GM19351 (cell line): Measurements from ENCODE around the gene MGLL.
A peak's percentile ranks its signal among the peaks of the same experiment; 100 is the strongest.

Experiments
- ATAC-seq: cut with Tn5 transposase; IDR thresholded peaks from one replicate; pipeline ENCODE4 v1.9.1; 2021; ENCODE audit warnings: mild to moderate bottlenecking, moderate library complexity; ENCODE audit not compliant: unreplicated experiment

The MGLL gene

DNA sequence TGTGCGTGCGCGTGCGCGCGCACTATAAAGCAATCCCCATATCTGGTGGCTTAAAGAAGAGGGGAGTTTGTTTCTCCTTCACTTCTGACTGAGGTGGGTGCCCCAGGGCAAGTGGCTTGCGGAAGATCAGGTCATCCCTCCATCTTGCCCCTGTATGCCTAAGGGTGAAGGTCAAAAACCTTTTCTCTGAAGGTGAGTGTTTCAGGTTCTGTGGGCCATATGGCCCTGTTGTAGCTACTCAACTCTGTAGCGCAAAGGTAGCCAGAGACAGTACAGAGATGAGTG is 144.1 kb downstream of the MGLL start:
- ATAC-seq: no peak

DNA sequence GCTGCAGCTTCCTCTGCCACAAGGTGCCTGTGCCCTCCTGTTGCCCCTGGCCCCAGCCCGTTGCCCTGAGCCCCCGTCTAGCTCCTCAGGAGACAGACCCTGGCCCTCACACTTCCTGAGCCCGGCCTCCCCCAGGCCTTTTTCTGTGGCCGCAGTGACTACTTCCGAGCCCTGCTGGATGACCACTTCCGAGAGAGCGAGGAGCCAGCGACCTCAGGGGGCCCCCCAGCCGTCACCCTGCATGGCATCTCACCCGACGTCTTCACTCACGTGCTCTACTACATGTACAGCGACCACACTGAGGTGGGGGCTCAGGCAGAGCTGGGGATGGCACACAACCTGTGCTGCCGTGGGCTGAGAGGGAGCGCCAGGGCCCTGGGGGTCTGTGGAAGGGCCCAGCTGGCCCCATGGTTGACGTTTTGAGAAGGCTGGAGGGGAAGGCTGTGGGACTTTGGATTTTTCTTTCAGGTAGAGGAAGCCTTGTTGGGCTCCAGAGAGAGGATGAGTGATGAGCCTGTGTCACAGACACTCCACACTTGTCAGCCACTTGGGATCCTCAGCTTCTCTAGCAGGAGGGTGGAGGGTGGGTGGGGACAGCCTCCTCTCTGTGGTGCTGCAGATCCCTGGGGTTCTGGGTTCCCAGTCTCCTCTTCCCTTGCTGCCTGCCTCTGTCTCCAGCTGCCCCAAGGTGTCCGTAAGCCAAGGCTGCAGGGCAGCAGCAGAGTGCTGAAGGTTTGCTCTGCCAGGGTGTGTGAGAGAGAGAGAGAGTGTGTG is 144.6 kb downstream of the MGLL start:
- ATAC-seq: no peak

DNA sequence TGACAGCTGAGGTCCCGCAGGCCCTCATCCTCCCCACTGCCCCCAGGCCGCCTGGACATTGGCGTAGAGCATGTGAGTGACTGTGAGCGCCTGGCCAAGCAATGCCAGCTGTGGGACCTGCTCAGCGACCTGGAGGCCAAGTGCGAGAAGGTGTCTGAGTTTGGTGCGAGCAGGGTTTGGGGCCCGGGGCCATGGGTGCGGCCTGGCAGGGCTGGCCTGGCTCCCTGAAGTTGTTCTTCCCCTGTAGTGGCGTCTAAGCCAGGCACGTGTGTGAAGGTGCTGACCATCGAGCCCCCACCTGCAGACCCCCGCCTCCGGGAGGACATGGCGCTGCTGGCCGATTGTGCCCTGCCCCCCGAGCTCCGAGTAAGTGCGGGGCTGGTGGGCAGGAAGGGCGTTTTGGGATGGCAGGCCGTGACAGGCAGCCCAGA is 145.4 kb downstream of the MGLL start:
- no peak for ATAC-seq

DNA sequence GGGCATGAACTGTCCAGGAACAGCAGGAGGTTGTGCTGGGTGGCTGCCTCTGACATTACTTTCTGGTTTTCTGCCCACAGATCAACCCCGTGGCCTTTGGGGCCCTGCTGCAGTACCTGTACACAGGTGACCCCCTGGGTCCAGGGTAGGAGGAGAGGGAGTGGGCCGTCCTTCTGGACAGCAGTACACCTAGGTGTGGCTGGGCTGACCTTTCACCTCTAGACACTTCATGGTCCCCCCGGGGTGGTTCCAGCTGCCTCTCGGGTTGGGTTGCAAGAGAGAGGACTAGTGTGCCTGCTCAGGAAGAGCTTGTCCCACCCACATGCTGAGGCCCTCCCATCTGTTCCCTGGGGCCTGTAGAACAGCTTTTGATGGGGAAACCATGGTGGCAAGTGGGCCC is 145.9 kb downstream of the MGLL start:
- ATAC-seq: no peak

DNA sequence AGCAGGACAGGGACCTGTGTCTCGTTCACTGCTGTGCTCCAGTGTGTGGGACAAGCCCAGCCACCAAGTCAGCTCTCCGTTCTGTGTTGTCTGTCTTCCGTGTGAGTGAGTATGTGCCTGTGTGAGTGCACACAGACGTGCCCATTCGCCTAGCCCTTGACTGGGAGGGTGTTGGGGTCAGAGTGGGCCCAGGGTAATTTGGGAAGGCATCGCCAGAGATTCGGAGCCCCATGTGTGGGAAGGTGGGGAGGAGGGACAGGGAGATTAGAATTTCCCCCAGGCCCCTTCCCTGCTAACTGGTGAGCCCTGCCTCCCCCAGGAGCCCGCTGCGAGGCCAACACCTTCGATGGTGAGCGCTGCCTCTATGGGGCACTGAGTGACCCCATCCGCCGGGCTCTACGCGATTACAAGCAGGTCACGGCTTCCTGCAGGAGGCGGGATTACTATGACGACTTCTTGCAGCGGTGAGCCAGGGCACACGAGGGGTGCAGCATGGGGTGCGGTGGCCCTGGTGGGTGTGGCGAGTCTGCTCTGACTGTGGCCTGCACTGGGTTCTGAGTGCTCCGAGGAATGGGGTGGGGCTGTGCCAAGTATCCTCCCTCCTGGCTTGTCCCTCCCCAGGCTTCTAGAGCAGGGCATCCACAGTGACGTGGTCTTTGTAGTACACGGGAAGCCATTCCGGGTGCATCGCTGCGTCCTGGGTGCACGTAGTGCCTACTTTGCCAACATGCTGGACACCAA is 146.5 kb downstream of the MGLL start:
- ATAC-seq: no peak

DNA sequence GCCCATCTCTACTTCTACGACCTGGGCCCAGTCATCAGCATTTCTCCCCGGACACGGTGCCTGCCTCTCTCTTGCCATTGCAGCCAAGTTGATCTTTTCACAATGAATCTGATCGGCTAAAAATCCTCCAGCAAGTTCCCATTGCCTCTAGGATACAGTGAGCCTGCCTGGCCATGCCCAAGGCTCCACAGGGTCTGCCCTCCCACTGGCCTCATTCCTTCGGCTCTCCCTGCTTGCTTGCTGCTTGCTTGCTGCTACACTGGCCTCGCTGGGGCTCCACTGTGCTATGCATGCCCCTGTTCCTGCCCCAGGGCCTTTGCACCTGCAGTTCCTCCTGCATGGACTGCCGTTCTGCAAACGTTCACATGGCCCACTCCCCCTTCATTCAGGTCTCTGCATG is 147.5 kb downstream of the MGLL start:
- no peak for ATAC-seq

DNA sequence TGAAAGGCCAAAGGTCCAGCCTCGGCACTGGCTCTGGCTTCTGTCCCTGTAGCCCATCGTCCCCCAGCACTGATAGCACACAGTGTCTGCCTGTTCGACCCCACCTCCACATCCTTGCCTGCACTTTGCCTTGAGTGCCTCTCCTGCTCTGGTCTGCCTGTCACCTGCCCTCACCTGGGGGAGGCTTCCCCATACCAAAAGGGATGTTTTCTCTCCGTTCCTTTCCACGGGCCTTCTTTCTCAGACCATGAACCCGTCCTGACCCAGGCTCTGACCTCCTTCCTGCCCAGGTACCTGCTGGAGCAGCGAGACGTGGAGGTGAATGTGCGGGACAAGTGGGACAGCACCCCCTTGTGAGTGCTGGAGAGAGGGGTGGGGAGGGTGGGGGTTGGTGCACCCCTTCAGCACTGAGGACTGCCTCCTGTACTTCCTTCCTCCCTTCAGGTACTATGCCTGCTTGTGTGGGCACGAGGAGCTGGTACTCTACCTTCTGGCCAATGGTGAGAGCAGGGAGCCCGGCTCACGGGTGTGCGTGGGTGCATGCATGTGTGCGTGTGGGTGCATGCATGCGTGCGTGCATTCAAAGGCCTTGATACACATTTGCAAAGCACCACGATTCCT is 148.1 kb downstream of the MGLL start:
- no peak for ATAC-seq

DNA sequence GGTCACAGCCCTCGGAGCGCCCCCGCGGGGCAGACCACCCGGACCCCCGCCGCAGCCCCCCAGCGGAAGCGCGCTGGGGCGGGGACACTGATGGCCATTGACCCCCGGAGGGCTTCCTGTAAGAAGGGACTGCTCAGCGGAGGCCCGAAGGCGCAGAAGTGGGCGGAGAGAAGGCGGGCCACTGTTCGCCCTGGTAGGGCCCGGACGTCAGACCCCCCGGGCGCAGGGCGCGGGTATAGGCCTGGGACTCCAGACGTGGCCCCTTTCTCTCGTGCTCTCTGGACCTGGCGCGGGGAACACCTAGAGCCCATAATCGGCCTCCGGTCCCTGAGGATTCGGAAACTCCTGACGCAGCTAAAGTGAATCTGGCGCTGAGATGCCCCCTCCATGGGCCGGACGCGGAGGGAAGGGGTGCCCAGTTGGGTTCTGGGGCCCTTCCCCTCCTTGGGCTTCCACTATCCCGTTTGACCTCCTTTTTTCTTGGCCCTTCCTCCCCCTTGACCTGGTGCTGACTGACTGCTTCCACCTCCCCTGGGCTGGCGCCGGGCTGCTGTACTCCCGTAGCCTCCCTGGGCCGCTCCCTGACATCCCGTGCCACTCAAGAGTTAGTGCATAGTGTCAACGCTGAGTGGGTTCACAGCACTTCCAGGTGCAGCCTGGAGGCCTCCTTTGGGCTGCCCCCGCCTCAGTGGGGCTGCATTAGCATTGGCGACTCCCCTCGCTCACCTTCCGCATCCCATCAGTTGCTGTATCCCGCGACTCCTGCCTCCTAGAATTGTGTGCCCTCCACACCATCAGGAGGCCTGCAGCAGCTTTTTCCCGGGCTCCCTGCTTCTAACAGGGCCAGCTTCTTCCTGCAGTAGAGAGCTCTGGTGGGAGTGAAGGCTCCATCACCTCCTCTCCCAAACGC is 148.9 kb downstream of the MGLL start:
- peak; percentile 37 for ATAC-seq

DNA sequence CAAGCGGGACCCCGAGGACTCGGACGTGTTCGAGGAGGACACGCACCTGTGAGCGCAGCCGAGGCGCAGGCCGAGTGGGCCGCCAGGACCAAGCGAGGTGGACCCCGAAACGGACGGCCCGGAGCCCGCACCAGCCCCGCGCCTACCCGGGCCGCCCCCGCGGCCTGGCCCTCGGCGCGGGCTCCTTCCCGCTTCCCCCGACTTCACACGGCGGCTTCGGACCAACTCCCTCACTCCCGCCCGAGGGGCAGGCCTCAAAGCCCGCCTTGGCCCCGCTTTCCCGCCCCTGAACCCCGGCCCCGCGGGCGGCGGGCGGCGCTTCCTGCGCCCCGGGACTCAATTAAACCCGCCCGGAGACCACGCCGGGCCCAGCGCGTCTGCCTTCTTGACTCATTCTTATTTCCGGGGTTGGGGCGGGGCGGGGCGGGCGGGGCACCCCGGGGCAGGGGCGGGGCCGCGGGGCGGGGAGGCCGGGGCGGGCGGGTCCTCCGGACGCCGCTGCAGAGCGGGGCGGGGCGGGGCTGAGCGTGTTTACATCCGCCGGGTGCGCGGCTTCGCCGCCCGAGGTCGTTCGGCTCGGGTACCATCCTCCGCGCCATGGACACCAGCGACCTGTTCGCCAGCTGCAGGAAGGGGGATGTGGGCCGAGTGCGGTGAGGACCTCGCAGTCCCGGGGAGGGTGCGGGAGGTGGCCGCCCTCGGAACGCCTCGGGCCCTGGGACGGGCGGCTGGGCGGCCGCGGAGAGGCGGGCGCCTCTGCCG is 149.7 kb downstream of the MGLL start, which contains the start of gene ABTB1:
Gene ABTB1 (plus strand): TSS at position 524 of the 762 bp plus-strand sequence. CDS start 74 bp downstream, at position 598.
- peak; percentile 66 for ATAC-seq

DNA sequence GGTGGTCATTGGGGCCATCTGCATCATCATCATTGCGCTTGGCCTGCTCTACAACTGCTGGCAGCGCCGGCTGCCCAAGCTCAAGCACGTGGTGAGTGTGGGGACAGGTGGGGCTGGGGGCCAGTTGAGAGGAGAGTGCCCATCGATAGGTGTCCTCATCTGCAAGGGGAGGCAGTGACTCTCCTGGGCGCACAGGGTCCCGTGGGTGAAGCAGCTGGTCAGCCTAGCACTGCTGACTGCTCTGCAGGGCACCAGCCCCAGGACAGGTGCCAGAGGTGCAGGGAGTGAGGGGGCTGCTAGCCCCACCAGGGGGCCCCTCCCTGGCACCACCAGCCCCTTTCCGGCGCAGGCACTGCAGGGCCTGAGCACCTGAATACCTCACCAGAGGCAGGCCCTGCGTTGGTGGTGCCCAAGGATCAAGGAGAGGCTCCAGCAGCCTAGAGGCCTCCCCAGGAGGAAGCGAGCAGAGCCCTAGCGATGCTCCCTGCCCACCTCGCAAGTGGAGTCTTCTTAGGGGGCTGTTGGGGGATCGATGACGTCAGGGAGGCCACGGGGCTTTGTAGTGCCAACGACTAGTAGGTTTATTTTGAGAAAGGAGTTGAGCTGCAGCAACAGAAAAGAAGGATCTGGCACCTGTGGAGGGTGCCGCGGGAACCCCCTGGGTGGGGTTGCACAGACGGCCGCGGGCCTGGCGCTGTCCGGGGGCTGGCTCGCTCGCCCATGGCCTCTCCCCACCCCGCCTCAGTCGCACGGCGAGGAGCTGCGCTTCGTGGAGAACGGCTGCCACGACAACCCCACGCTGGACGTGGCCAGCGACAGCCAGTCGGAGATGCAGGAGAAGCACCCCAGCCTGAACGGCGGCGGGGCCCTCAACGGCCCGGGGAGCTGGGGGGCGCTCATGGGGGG is 150.5 kb downstream of the MGLL start:
- peak; percentile 34 for ATAC-seq

DNA sequence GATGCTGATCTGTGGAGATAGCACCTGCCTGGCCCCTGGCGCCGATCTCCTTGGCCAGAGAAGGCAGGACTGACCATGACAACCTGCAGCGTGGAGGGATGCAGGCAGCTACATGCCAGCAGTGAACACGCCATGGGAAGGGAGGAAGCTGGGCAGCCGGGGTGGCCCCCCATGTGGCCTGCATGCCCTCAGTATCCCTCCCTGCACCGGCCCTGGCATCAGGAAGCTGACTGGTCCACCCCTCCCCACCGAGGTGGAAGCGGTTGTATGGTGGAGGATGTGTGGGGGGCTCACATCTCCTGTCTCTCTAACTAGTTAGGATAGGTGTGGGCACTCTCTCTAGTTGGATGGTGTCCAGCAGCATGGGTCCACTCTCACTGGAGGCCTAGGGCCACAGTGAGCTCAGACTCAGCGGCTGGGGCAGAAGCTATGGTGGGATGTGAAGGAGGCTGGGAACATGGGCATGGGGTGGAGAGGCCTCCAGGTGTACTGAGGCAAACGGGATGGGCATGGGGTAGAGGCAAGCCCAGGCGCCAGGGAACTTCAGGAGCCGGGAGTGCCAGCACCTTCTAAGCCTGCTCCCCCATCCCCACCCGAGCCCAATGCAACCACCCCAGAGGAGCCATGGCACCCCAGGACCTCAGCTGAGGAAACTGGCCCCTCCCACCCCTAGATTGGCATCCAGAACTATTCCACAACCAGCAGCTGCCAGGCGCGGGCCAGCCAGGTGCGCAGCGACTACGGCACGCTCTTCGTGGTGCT is 151.4 kb downstream of the MGLL start:
- ATAC-seq: no peak

DNA sequence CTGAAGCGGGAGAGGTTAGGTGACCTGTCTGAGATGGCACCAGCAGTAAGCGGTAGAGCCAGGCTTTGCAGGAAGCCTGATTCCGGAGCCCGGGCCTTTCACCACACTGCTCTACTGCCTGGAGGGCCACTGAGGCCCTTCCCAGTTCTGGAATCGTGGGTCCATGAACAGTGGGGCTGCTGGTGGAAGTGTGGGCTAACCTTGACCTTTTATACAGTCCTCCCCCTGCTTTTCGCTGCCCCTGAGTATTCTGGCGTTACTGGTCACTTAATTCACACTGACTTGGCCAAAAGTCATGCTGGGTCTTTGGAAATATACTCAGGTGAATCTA is 152.1 kb downstream of the MGLL start:
- ATAC-seq: no peak

DNA sequence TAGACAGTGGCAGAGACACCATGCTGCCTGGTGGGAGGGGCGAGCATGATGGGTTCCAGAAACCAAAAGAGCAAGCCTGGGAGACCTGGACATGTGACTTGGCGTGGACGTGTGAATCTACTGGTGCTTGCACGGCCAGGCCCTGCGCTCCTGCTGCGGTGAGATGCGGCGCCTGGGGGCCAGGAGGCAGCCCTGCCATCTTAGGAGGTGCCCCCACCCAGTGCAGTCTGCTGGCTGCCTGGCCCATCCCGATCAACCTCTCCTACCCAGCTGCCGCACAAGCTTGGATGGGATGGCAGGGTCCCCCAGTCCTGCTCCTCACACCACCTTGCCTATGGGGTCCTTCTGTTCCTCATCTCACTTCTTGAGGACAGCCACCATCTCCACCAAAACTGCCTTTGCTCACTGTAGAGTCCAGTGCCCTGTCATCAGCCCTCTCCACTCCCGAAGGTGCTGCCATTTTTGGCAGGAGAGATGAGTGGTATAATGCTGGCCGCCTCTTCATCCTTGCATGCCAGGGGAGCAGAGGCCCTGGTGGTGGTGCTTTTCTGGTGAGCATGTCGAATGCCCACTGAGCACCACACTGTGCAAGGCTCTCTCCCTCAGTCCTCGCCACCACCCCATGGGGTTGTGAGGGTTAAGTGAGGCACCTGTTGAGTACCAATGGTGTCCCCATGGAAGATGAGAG is 152.6 kb downstream of the MGLL start:
- ATAC-seq: no peak

DNA sequence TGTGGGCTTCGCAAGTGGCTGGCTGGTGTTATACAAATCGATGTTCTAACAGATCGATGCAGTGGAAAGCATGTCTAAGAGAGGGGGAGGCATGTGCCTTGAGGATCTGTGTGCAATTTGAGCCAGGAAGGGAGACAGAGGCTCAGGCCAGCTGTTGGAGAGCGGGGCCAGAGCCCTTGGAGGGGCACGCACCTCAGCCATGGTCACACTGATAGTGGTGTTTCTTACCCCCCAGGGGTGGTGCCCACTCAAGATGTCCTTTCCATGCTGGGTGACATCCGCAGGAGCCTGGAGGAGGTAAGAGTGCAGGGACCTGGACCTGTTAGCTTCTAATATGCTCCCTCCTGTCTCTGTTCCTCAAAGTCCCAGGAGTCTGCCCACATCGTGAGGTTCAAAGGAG is 153.4 kb downstream of the MGLL start:
- no peak for ATAC-seq

DNA sequence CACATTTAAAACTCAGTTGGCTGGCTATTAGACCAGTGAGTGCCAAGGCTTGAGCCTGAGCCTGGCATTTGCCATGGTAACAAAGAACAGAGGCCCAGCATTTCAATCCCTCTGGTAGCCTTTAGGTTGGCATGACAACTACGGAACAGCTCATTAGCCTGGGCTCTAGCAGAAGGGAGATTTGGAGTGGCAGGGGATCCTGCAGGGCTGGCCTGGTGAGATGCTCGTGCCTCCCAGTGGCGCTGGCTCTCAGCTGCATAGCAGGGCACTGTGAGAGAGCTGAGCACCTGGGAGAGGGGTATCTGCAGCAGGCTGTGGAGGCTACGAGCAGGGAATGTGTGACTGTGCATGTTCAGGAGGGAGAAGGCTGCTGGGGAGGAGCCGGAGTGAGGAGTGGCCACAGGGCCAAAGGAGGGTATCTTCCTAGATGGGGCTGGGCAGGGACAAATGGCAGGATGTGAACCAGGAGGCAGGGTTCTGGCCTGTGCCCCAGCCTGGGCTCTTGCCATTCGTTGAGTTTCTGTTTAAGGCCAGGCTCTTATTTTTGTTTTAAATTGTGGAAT is 155.1 kb downstream of the MGLL start:
- no peak for ATAC-seq

DNA sequence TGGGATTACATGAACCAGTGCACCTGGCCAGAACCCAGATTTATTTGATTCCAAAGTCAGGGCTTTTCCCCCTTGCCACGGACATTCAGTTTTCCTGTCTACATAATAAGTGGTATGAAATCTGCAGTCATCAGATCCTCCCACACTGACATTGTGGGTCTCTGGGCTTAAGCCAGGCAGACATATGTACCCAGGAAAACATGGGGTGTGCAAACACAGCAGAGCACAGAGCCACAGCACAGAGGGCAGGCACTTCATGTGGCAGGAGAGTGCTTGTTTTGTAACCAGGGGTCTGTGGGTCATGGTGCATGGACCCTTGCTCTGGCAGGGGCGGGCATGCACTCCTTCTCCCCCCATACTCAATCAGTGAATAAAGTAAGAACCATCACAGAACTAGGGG is 155.6 kb downstream of the MGLL start:
- ATAC-seq: no peak

DNA sequence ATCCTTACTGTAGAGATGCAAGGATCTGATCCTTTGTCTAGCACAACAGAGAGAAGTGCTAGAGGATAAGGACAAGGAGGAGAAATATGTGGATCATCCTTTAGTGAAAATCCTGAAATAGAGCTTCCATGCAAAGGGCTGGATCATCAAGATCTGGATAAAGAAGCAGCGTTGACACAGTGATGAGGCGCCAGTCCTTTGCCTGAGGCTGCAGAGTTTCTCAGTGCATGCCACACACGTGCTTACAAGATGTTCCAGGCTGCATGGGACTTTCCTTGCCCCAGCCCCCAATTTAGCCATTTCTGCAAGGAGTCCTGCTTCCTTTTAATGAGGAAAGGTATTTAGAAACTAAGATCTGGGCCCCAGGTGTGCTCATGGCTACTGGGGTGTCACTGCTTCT is 156.7 kb downstream of the MGLL start:
- no peak for ATAC-seq

DNA sequence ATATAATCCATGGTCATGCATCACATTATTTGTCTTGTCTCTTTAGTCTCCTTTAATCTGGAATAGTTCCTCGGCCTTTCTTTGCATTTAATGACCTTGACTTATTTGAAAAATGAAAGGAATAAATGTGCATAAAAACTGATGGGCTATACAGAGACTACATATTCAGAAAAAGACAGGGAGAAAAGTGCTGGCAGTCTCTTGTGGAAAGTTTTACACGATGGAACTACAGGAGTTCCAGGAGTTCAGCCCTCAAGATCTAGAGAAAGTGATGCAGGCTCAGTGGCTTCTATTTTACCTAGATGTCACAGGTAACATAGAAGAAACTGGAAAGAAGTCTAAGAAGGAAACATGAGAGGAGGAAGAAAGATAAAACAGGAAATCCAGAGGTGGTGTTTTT is 157.2 kb downstream of the MGLL start:
- no peak for ATAC-seq
